B cell (primary cell): ENCODE measurements around the gene ZFP92. TPM values are rescaled to one million over a fixed set of nuclear protein-coding genes. Genes with fewer than 3 reads are reported as not detected.

Experiments used
- ATAC-seq: fragments of 200-7000 bp; cut with Tn5 transposase; one replicate; pipeline ENCODE4 v1.10.0; 2021; ENCODE audit warnings: low read depth, mild to moderate bottlenecking, moderate number of reproducible peaks, moderate library complexity
- CTCF ChIA-PET: fragments of 350-600 bp; sonication (Branson Sonifier 250); formaldehyde crosslinking; loops from one replicate; lab custom pipeline; 2021; ENCODE audit warnings: antibody characterized with exemption, inconsistent platforms; lab: Charles Lee
- POLR2A ChIA-PET: fragments of 350-600 bp; sonication (Branson Sonifier 250); formaldehyde crosslinking; loops from one replicate; lab custom pipeline; 2021; ENCODE audit warnings: antibody characterized with exemption; lab: Charles Lee
- DNase-seq: peaks from one replicate; pipeline ENCODE4 v3.0.0; 2013
- H2AFZ ChIP-seq: 2 replicates; pipeline ENCODE4 v1.6.1; 2012; ENCODE audit warnings: mild to moderate bottlenecking, low read depth, low read length; ENCODE audit not compliant: insufficient read depth, poor library complexity, severe bottlenecking
- H3K27ac ChIP-seq, 2 donors: 1 replicate in 1 of 2; 2 replicates in 1 of 2; pipeline ENCODE4 v1.5.1; 2012 to 2013; ENCODE audit warnings: low read length in 2 of 2, mild to moderate bottlenecking in 2 of 2, moderate library complexity in 1 of 2
- H3K27me3 ChIP-seq, 4 experiments: fragments of 200-600 bp in 1 of 4; sonication (generic) in 1 of 4; replicated peaks in 1 of 4; 1 replicate in 2 of 4; 2 replicates in 2 of 4; pipeline versions ENCODE4 v1.6.1 to v1.7.0; 2013 to 2016; ENCODE audit warnings: low read length in 3 of 4, mild to moderate bottlenecking in 2 of 4, mixed read lengths in 1 of 4, moderate library complexity in 1 of 4; ENCODE audit not compliant: insufficient read depth in 4 of 4, control insufficient read depth in 3 of 4; ENCODE audit errors: control extremely low read depth in 1 of 4
- H3K36me3 ChIP-seq, 2 experiments: replicated peaks in 1 of 2; 1 replicate in 1 of 2; 2 replicates in 1 of 2; pipeline versions ENCODE4 v1.6.1 to v1.7.1; 2013; ENCODE audit warnings: low read length in 1 of 2; ENCODE audit not compliant: insufficient read depth in 2 of 2, control insufficient read depth in 1 of 2; ENCODE audit errors: control extremely low read depth in 1 of 2, extremely low read depth in 1 of 2
- H3K4me1 ChIP-seq, 2 donors: fragments of 200-600 bp in 1 of 2; sonication (generic) in 1 of 2; 1 replicate in 1 of 2; 2 replicates in 1 of 2; pipeline versions ENCODE4 v1.5.1 to v1.6.1; 2013 to 2017; ENCODE audit warnings: low read length in 2 of 2; ENCODE audit not compliant: control insufficient read depth in 2 of 2, insufficient read depth in 2 of 2
- H3K4me2 ChIP-seq: replicated peaks from 2 replicates; pipeline ENCODE3; 2012; ENCODE audit warnings: mild to moderate bottlenecking, low read depth, low read length; ENCODE audit not compliant: poor library complexity, severe bottlenecking
- H3K4me3 ChIP-seq, 5 experiments: fragments of 200-600 bp in 1 of 5; sonication (generic) in 1 of 5; 1 replicate in 3 of 5; 2 replicates in 2 of 5; pipeline versions ENCODE4 v1.5.1 to v1.7.0; 2011 to 2016; ENCODE audit warnings: low read length in 4 of 5, mild to moderate bottlenecking in 4 of 5, low read depth in 2 of 5, control low read depth in 1 of 5, moderate library complexity in 1 of 5; ENCODE audit not compliant: insufficient read depth in 1 of 5; ENCODE audit errors: control extremely low read depth in 1 of 5, extremely low read depth in 1 of 5
- H3K79me2 ChIP-seq: fragments of 200-600 bp; sonication (generic); one replicate; pipeline ENCODE4 v1.6.0; 2016; ENCODE audit warnings: low read length; ENCODE audit not compliant: control insufficient read depth, insufficient read depth
- H3K9ac ChIP-seq: fragments of 200-600 bp; sonication (generic); 2 replicates; pipeline ENCODE4 v1.6.1; 2017; ENCODE audit warnings: mild to moderate bottlenecking, low read length, moderate library complexity
- H3K9me3 ChIP-seq, 3 donors: one replicate each; pipeline versions ENCODE4 v1.6.1 to v1.7.1; 2013; ENCODE audit warnings: low read length in 2 of 3; ENCODE audit not compliant: control insufficient read depth in 2 of 3, insufficient read depth in 1 of 3; ENCODE audit errors: control extremely low read depth in 1 of 3
- H4K20me1 ChIP-seq: 2 replicates; pipeline ENCODE4 v1.6.0; 2012; ENCODE audit warnings: mild to moderate bottlenecking, low read length; ENCODE audit not compliant: insufficient read depth, control insufficient read depth, poor library complexity, severe bottlenecking
- H3K27ac Mint-ChIP-seq: one replicate; pipeline ENCODE4 v1.8.0; 2021; ENCODE audit warnings: mixed read lengths
- H3K27me3 Mint-ChIP-seq: one replicate; pipeline ENCODE4 v1.8.0; 2021; ENCODE audit warnings: mixed read lengths
- H3K4me1 Mint-ChIP-seq: one replicate; pipeline ENCODE4 v1.8.0; 2021; ENCODE audit warnings: mixed read lengths
- H3K4me3 Mint-ChIP-seq: one replicate; pipeline ENCODE4 v1.8.0; 2021; ENCODE audit warnings: mixed read lengths
- H3K9me3 Mint-ChIP-seq: one replicate; pipeline ENCODE4 v1.8.0; 2022; ENCODE audit warnings: mixed read lengths; ENCODE audit not compliant: insufficient read depth
- EZH2 ChIP-seq: IDR thresholded peaks from 2 replicates; pipeline ENCODE4 v1.6.1; 2012; ENCODE audit warnings: borderline replicate concordance, low read depth, mild to moderate bottlenecking, moderate library complexity, low read length; ENCODE audit not compliant: insufficient read depth, poor library complexity, severe bottlenecking
- WGBS: methylation state at CpG from one replicate; pipeline ENCODE4 v1.1.5; 2013; ENCODE audit warnings: missing lambda C conversion rate; ENCODE audit not compliant: insufficient coverage; 5-methylcytosine and 5-hydroxymethylcytosine counted together
- intact Hi-C: fragments of 100-400 bp; cut with micrococcal nuclease; formaldehyde crosslinking; loops from one replicate; pipeline ENCODE4 v1.10.0; 2022
- polyA plus RNA-seq: library from polyadenylated mRNA; depleted of rRNA; stranded (reverse); fragments of >200 nt; gene quantifications from 2 replicates; pipeline ENCODE4 v1.2.3, GENCODE V29; 2012
- total RNA-seq, 2 donors: library from RNA; stranded (reverse); fragments of 120-200 nt in 1 of 2; gene quantifications; 1 replicate in 1 of 2; 2 replicates in 1 of 2; pipeline versions ENCODE4 v1.2.3 to v1.2.4, GENCODE V29; 2013 to 2022
- TF ChIP-seq, protein P1 (sequence below): fragments of 200-600 bp; IDR thresholded peaks from one replicate; pipeline ENCODE4 v1.8.0; 2022; ENCODE audit warnings: antibody characterized with exemption, mild to moderate bottlenecking

ZFP92 gene
- total and polyA plus RNA-seq, 2 donors (not counting 1 experiment from before 2014, with no cell fraction given), result 0.24 to 1.6 TPM

- peaks cover 9 to 11% of the 10 kb centered on the region in 2 donors for H3K4me1 ChIP-seq
- no peaks in the 10 kb centered on the region for H3K36me3 ChIP-seq
- Mint-ChIP-seq H3K27me3 (no peaks in the 10 kb centered on the region), H3K9me3 (no peaks in the 10 kb centered on the region), H3K27ac (no peak overlapping the region), H3K4me1 (peaks cover 8% of the 10 kb centered on the region), H3K4me3 (no peak overlapping the region)
- H3K27ac ChIP-seq, result no peak overlapping the region
- TF ChIP-seq, protein P1, sequence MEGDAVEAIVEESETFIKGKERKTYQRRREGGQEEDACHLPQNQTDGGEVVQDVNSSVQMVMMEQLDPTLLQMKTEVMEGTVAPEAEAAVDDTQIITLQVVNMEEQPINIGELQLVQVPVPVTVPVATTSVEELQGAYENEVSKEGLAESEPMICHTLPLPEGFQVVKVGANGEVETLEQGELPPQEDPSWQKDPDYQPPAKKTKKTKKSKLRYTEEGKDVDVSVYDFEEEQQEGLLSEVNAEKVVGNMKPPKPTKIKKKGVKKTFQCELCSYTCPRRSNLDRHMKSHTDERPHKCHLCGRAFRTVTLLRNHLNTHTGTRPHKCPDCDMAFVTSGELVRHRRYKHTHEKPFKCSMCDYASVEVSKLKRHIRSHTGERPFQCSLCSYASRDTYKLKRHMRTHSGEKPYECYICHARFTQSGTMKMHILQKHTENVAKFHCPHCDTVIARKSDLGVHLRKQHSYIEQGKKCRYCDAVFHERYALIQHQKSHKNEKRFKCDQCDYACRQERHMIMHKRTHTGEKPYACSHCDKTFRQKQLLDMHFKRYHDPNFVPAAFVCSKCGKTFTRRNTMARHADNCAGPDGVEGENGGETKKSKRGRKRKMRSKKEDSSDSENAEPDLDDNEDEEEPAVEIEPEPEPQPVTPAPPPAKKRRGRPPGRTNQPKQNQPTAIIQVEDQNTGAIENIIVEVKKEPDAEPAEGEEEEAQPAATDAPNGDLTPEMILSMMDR, result no peak
- no peak for TF ChIP-seq EZH2
- ChIA-PET CTCF (no interaction called here), POLR2A (no interaction called here)
- no peaks in the 10 kb centered on the region for H3K79me2 ChIP-seq
- no peak overlapping the region for H3K4me3 ChIP-seq
- WGBS, result 96% methylated on average over 4 of the region's 30 CpGs
- H4K20me1 ChIP-seq, result no peaks in the 10 kb centered on the region
- no peaks in the 10 kb centered on the region for H3K27me3 ChIP-seq
- DNase-seq, result no peak
- ATAC-seq, result no peak
- no peak overlapping the region for H3K9ac ChIP-seq
- no peak overlapping the region for H3K4me2 ChIP-seq
- H3K9me3 ChIP-seq, result no peaks in the 10 kb centered on the region
- H2AFZ ChIP-seq, result no peak overlapping the region
- intact Hi-C loops, result no loop called here
Observed at GRCh38 chrX:153409414-153410101, 1.7 kb upstream of the ZFP92 start.

DNA sequence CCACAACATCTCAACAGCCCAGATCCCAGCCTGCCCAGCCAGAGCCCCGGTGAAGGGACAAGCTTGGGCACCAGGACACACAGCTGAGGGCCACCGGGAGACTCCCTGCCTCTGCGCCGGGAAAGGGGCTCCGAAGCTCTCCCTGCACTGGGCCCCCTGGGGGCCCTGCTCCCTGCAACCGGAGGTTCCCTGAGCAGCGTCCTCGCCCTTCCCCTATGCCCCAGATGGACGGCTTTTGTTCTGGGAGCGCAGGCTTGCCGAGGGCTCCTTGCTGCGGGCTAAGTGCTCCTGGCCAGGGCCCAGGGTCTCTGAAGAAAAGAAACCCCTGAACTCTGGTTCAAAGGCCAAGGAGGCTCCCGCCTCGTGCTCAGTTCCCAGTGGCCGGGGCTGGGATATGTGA is 899 bp upstream of the ZFP92 start:
- Histone ChIP-seq H3K9ac (no peak overlapping the region), H3K27ac (no peak overlapping the region), H3K36me3 (no peaks in the 10 kb centered on the region), H3K9me3 (no peaks in the 10 kb centered on the region), H2AFZ (no peak overlapping the region), H3K79me2 (no peaks in the 10 kb centered on the region), H4K20me1 (no peaks in the 10 kb centered on the region), H3K4me2 (no peak overlapping the region), H3K4me3 (no peak overlapping the region), H3K27me3 (no peaks in the 10 kb centered on the region), H3K4me1 (peaks cover 9 to 11% of the 10 kb centered on the region in 2 donors)
- no peaks in the 10 kb centered on the region for H3K9me3 Mint-ChIP-seq
- no peak for DNase-seq
- H3K4me1 Mint-ChIP-seq, result peaks cover 8% of the 10 kb centered on the region
- no peaks in the 10 kb centered on the region for H3K27me3 Mint-ChIP-seq
- TF ChIP-seq EZH2, result no peak
- TF ChIP-seq, protein P1, result no peak
- POLR2A ChIA-PET, result no interaction called here
- CTCF ChIA-PET, result no interaction called here
- 98% methylated on average over 7 of the region's 15 CpGs for WGBS
- H3K27ac Mint-ChIP-seq, result no peak overlapping the region
- ATAC-seq, result no peak
- intact Hi-C loops, result no loop called here
- no peak overlapping the region for H3K4me3 Mint-ChIP-seq
